Heart right ventricle (tissue), 16 donors: ENCODE results near the gene FAM163B. TPM values are rescaled to one million over a fixed set of nuclear protein-coding genes. Genes with fewer than 3 reads are reported as not detected.

Source experiments
- ATAC-seq, 8 donors: fragments of 200-7000 bp; cut with Tn5 transposase; one replicate each; pipeline ENCODE4 v1.9.1; 2020; ENCODE audit warnings: mild to moderate bottlenecking in 8 of 8, moderate library complexity in 8 of 8, moderate number of reproducible peaks in 1 of 8
- DNase-seq, 2 donors: peaks; one replicate each; pipeline ENCODE4 v3.0.0-alpha.2; 2020
- H3K27ac ChIP-seq, 10 donors: fragments of 200-600 bp; sonication (generic) in 2 of 10; one replicate each; pipeline versions ENCODE4 v1.5.0 to v1.8.0; 2020 to 2022; ENCODE audit warnings: mild to moderate bottlenecking in 3 of 10
- H3K27me3 ChIP-seq, 7 donors: fragments of 200-600 bp; one replicate each; pipeline ENCODE4 v1.8.0; 2021 to 2022; ENCODE audit warnings: mild to moderate bottlenecking in 2 of 7
- H3K36me3 ChIP-seq, 9 donors: fragments of 200-600 bp; sonication (generic) in 1 of 9; one replicate each; pipeline versions ENCODE4 v1.5.0 to v1.8.0; 2020 to 2022; ENCODE audit warnings: mild to moderate bottlenecking in 2 of 9
- H3K4me1 ChIP-seq, 9 donors: fragments of 200-600 bp; sonication (generic) in 1 of 9; one replicate each; pipeline versions ENCODE4 v1.5.0 to v1.8.0; 2020 to 2022; ENCODE audit warnings: mild to moderate bottlenecking in 4 of 9
- H3K4me3 ChIP-seq, 10 donors: fragments of 200-600 bp; sonication (generic) in 2 of 10; one replicate each; pipeline versions ENCODE4 v1.5.0 to v1.8.0; 2020 to 2022; ENCODE audit warnings: mild to moderate bottlenecking in 7 of 10, moderate library complexity in 2 of 10
- H3K9me3 ChIP-seq, 11 donors: fragments of 200-600 bp in 10 of 11; sonication (generic) in 2 of 11; one replicate each; pipeline versions ENCODE4 v1.5.0 to v1.8.0; 2013 to 2022; ENCODE audit warnings: mild to moderate bottlenecking in 2 of 11, control low read depth in 1 of 11, moderate library complexity in 1 of 11
- WGBS, 2 donors: extraction: QIAGEN DNeasy Blood & Tissue Kit; methylation state at CpG; one replicate each; pipeline ENCODE4 v1.1.7; 2013; ENCODE audit warnings: inconsistent platforms in 1 of 2; 5-methylcytosine and 5-hydroxymethylcytosine counted together
- intact Hi-C, 10 donors: fragments of 100-400 bp; cut with DNase I; formaldehyde crosslinking; loops; one replicate each; pipeline versions ENCODE4 v1.11.1 to v1.14.2; 2022
- polyA plus RNA-seq, 2 donors: library from polyadenylated mRNA; stranded (reverse); fragments of 200-250 nt; gene quantifications; one replicate each; pipeline ENCODE4 v1.2.3, GENCODE V29; 2013
- total RNA-seq, 10 donors: library from RNA; stranded (reverse); fragmentation: NEBNext Ultra II Directional in 3 of 10; extraction: Animal tissue kit (Norgen Biotek cat#: 25700) in 3 of 10; gene quantifications; one replicate each; pipeline versions ENCODE4 v1.2.1 to v1.2.4, GENCODE V29; 2021 to 2023
- TF ChIP-seq, protein P1 (sequence below), 9 donors: fragments of 200-600 bp; sonication (generic) in 2 of 9; IDR thresholded peaks; one replicate each; pipeline versions ENCODE4 v1.5.0 to v1.8.0; 2021 to 2022; ENCODE audit warnings: antibody characterized with exemption in 9 of 9, mild to moderate bottlenecking in 5 of 9, moderate library complexity in 1 of 9
- donor health status: Arrhythmogenic right ventricular cardiomyopathy.
- donor health status: ischemic (EF 13 %, LVEDD 7.1; RV severe dilation, severe dysfunction).
- donor health status: healthy with polysubstance abuse.
- donor health status: DM: no; HTN: yes; CAD: no.
- donor health status: DM: no; HTN: no; CAD: no.
- donor health status: ischemic (EF 25% LVEDD 6.9; RV normal size, moderate dysfunction).
- donor health status: ischemic (EF 25% LVEDD 5.7; RV mildly dilated, moderate dysfunction).
- donor health status: healthy.
- donor health status: DM: yes; HTN: yes; CAD: no.
- donor health status: Ischemic cardiomyopathy.
- donor health status: ischemic (EF 35%, LVEDD 5.7; RV mildly dilated, moderate dysfunction).
- donor health status: nonischemic (EF 11% LVEDD 7.7; RV severe dilation, severe dysfunction).
- donor health status: DM: yes; HTN: yes; CAD: no.
- donor health status: PGD.
- donor health status: ischemic (EF 29% LVEDD 5.4; RV normal size, mild dysfunction).
- donor health status: nonischemic (EF 23%, LVEDD 6.1; RV moderate dilation, normal function).

Gene FAM163B
- total and polyA plus RNA-seq, 12 donors = 0.19 TPM; not detected in 11

DNA sequence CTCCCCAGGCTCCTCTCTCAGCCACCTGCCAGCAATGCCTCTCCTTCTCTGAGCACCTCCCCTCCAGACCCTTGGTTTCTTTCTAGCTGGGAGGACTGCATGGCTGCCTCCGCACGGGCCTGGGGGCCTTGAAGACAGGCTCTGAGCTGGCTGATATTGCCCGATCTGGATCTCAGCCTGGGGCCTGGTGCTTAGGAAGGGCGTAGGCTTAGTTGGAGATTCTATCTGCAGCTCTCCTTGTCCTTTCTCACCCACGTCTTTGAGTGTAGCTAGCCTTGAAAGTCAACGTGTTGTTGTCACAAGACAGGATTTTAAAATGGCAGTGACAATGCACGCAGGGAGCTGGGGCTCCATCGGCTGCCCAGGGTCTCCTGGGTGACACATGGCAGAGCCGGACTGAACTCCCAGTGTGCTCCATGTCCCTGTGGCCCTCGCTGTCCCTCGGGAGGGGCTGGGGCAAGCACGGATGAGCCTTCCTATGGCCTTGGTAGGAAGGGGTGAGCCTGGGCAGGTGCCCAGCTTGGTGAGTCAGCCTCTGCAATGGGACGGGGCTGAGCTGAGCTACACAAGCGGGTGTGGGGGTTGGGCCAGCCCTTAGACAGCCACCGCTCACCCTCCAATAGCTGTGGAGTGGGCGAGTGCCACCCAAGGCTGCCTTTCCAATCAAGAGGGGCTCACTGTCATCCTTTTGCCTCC lies 65.3 kb downstream of the FAM163B start:
- TF ChIP-seq, protein P1, sequence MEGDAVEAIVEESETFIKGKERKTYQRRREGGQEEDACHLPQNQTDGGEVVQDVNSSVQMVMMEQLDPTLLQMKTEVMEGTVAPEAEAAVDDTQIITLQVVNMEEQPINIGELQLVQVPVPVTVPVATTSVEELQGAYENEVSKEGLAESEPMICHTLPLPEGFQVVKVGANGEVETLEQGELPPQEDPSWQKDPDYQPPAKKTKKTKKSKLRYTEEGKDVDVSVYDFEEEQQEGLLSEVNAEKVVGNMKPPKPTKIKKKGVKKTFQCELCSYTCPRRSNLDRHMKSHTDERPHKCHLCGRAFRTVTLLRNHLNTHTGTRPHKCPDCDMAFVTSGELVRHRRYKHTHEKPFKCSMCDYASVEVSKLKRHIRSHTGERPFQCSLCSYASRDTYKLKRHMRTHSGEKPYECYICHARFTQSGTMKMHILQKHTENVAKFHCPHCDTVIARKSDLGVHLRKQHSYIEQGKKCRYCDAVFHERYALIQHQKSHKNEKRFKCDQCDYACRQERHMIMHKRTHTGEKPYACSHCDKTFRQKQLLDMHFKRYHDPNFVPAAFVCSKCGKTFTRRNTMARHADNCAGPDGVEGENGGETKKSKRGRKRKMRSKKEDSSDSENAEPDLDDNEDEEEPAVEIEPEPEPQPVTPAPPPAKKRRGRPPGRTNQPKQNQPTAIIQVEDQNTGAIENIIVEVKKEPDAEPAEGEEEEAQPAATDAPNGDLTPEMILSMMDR (IDR thresholded peaks at IDR 0.05) = no peak
- intact Hi-C loops = no loop called here
- H3K36me3 ChIP-seq = peaks cover 0 to 19% (median 0%) of the 10 kb centered on the region in 9 donors
- WGBS, 2 donors = 80 to 84% methylated on average over 16 of the region's 16 CpGs
- H3K27ac ChIP-seq = no peak overlapping the region
- peaks cover 0 to 3% (median 0%) of the 10 kb centered on the region in 7 donors for H3K27me3 ChIP-seq
- no peak for DNase-seq
- H3K4me1 ChIP-seq = peaks cover 15 to 61% (median 47%) of the 10 kb centered on the region in 9 donors
- no peaks in the 10 kb centered on the region for H3K9me3 ChIP-seq
- H3K4me3 ChIP-seq = no peak overlapping the region
- ATAC-seq = no peak

DNA sequence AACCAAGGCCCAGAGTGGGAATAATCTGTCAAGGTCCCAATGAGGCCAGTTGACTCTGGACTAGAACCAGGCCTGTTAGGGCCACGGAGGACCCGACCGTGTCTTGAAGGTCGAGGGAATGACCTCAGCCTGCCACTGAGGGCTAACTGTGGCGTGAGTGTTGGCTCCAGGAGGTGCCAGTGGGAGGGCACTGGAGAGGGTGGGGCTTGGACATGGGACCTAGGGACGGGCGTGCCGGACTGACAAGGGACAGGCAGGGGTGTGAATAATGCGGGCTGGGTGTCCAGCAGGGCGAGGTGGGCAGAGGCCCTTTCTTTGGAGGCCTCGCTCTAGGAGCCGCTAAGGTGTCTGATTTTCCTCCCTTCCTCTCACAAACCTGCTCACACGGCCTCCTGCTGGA lies 67.2 kb downstream of the FAM163B start:
- intact Hi-C loops = no loop called here
- H3K4me3 ChIP-seq = no peak overlapping the region
- ATAC-seq (peak in 1 of 8 donors; percentile 28), DNase-seq (no peak)
- peaks cover 0 to 13% (median 0%) of the 10 kb centered on the region in 9 donors for H3K36me3 ChIP-seq
- TF ChIP-seq, protein P1 (IDR thresholded peaks at IDR 0.05) = no peak
- H3K27ac ChIP-seq = no peak overlapping the region
- WGBS, 2 donors = 61 to 73% methylated on average over 13 of the region's 13 CpGs
- peaks cover 0 to 4% (median 0%) of the 10 kb centered on the region in 7 donors for H3K27me3 ChIP-seq
- H3K9me3 ChIP-seq = no peaks in the 10 kb centered on the region
- H3K4me1 ChIP-seq = peaks cover 22 to 72% (median 54%) of the 10 kb centered on the region in 9 donors

DNA sequence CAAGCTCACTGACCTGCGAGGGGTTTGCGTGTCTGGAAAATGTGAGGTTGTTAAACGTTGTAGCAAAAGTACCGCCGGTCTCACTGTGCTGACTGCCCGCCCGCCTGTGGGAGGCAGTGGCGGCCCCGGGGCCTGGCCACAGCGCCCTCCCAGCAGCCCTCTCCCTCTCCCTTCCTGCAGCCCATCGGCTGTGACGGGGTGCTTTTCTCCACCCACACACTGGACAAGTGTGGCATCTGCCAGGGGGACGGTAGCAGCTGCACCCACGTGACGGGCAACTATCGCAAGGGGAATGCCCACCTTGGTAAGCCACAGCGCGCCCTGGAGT lies 68.5 kb downstream of the FAM163B start:
- TF ChIP-seq, protein P1 (IDR thresholded peaks at IDR 0.05) = peak in 1 of 9 donors; percentile 9
- 73 to 83% methylated on average over 18 of the region's 18 CpGs for WGBS, 2 donors
- H3K36me3 ChIP-seq = peaks cover 0 to 12% (median 0%) of the 10 kb centered on the region in 9 donors
- H3K4me3 ChIP-seq = no peak overlapping the region
- peak overlapping the region in 5 of 10 donors; percentile 58 to 85 (median 71) for H3K27ac ChIP-seq
- peaks cover 18 to 63% (median 49%) of the 10 kb centered on the region in 9 donors for H3K4me1 ChIP-seq
- ATAC-seq (peak in 1 of 8 donors; percentile 5), DNase-seq (no peak)
- intact Hi-C loops = no loop called here
- peaks cover 0 to 6% (median 0%) of the 10 kb centered on the region in 7 donors for H3K27me3 ChIP-seq
- no peaks in the 10 kb centered on the region for H3K9me3 ChIP-seq

DNA sequence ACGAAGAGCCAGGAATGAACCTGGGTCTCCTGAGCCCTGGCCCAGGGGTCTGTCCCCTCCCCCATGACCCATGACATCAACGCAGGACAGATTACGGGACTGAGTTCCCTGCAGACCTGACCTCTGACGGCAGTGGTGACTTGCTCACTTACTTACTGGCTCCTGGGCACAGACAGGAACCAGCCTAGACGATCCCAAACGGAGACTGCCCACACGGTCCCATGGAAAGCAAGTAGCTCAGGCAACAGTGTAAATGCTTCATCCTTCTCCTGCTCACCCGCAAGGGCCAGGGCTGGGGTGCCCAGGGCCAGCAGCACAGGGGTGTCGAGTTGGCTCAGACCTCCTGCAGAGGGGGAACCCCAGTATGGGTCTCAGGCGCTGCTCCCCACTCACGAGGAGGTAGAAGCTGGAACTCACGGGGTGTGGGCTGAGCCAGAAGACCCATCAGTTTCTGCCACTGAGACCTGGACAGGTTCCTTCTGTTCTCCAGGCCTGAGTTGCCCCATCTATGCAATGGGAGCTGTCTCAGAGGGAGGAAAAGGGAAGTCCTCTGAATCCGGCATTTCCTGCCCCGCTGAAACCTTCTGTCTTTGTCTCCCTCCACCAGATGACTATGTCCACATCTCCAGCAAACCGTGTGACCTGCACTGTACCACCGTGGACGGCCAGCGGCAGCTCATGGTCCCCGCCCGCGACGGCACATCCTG lies 69.0 kb downstream of the FAM163B start:
- no peak for DNase-seq
- intact Hi-C loops = loop anchor here in 1 of 10 donors (2.0 to 5.0 kb wide), 2 partner anchors 19 to 37 kb away; no protein-coding TSS in a partner anchor
- peaks cover 0 to 12% (median 0%) of the 10 kb centered on the region in 9 donors for H3K36me3 ChIP-seq
- H3K27ac ChIP-seq = peak overlapping the region; percentile 1 to 85 (median 58)
- H3K4me3 ChIP-seq = peak overlapping the region in 9 of 10 donors; percentile 1 to 51 (median 36)
- H3K27me3 ChIP-seq = peaks cover 0 to 10% (median 0%) of the 10 kb centered on the region in 7 donors
- ATAC-seq = peak in 7 of 8 donors; percentile 19 to 43 (median 35)
- H3K9me3 ChIP-seq = no peaks in the 10 kb centered on the region
- peaks cover 15 to 63% (median 46%) of the 10 kb centered on the region in 9 donors for H3K4me1 ChIP-seq
- 59 to 61% methylated on average over 22 of the region's 22 CpGs for WGBS, 2 donors
- TF ChIP-seq, protein P1 (IDR thresholded peaks at IDR 0.05) = no peak
